Esophagus muscularis mucosa (tissue), 4 donors: ENCODE measurements around the gene RPA3.

Experiments
- CTCF ChIP-seq, 3 experiments: fragments of 200-600 bp in 2 of 3; fragments of 450-650 bp in 1 of 3; sonication (generic) in 2 of 3; IDR thresholded peaks; one replicate each; pipeline ENCODE4 v1.5.1; 2017 to 2019; ENCODE audit warnings: antibody characterized with exemption in 3 of 3, mild to moderate bottlenecking in 2 of 3, moderate library complexity in 1 of 3
- EP300 ChIP-seq: sonication (generic); formaldehyde crosslinking; IDR thresholded peaks from one replicate; pipeline ENCODE4 v1.6.1; 2017; ENCODE audit warnings: antibody characterized with exemption
- POLR2A ChIP-seq: fragments of 450-650 bp; IDR thresholded peaks from one replicate; pipeline ENCODE4 v1.6.1; 2017; ENCODE audit warnings: antibody characterized with exemption, moderate library complexity, mild to moderate bottlenecking, low read depth
- POLR2AphosphoS5 ChIP-seq, 2 donors: sonication (generic); formaldehyde crosslinking; IDR thresholded peaks; one replicate each; pipeline ENCODE4 v1.6.1; 2017; ENCODE audit warnings: antibody characterized with exemption in 2 of 2

GRCh38 chr7:7702826-7703225, 15.6 kb downstream of the RPA3 start:
- TF ChIP-seq CTCF (IDR thresholded peaks at IDR 0.05) (no peak), EP300 (no peak), POLR2A (no peak), POLR2AphosphoS5 (IDR thresholded peaks at IDR 0.05) (no peak)
